Left ventricle myocardium inferior (tissue), 1 donor: ENCODE data around the gene IL31. TPM values are rescaled to one million over a fixed set of nuclear protein-coding genes. Genes with fewer than 3 reads are reported as not detected.
A peak's percentile ranks its signal among the peaks of the same experiment; 100 is the strongest.

Experiments used
- DNase-seq: peaks from one replicate; pipeline ENCODE4 v3.0.0-alpha.2; 2020
- H3K27ac ChIP-seq: fragments of 200-600 bp; replicated peaks from 2 replicates; pipeline ENCODE4 v1.8.0; 2021
- H3K27me3 ChIP-seq: fragments of 200-600 bp; 2 replicates; pipeline ENCODE4 v1.8.0; 2021; ENCODE audit warnings: low read depth
- H3K36me3 ChIP-seq: fragments of 200-600 bp; 2 replicates; pipeline ENCODE4 v1.8.0; 2021
- H3K4me1 ChIP-seq: fragments of 200-600 bp; 2 replicates; pipeline ENCODE4 v1.8.0; 2021
- H3K4me3 ChIP-seq: fragments of 200-600 bp; 2 replicates; pipeline ENCODE4 v1.8.0; 2021; ENCODE audit warnings: mild to moderate bottlenecking, moderate library complexity
- H3K9me3 ChIP-seq: fragments of 200-600 bp; replicated peaks from 2 replicates; pipeline ENCODE4 v1.8.0; 2021
- CTCF ChIP-seq: fragments of 200-600 bp; IDR thresholded peaks from 2 replicates; pipeline ENCODE4 v1.8.0; 2021; ENCODE audit warnings: antibody characterized with exemption, mild to moderate bottlenecking, borderline replicate concordance
- intact Hi-C: fragments of 100-400 bp; cut with micrococcal nuclease; formaldehyde crosslinking; loops from one replicate; pipeline ENCODE4 v1.11.0; 2022
- total RNA-seq: library from RNA; stranded (reverse); fragmentation: NEBNext Ultra II Directional; extraction: Animal tissue kit (Norgen Biotek cat#: 25700); gene quantifications from one replicate; pipeline ENCODE4 v1.2.1, GENCODE V29; 2021
- donor health status: DM: no; HTN: yes; CAD: no; lungs with severe emphysema.

The IL31 gene
- total RNA-seq, 1 donor from 2014 or later = not detected

GRCh38 chr12:122123051-122123760, 50.8 kb downstream of the IL31 start:
- intact Hi-C loops = loop anchor here (2.0 to 10.0 kb wide), 2 partner anchors 68 to 208 kb away; partner anchors contain the start of gene CFAP251
- H3K27me3 ChIP-seq = no peaks in the 10 kb centered on the region
- DNase-seq = peak; percentile 44
- TF ChIP-seq CTCF = peak; percentile 80
- peaks cover 7% of the 10 kb centered on the region for H3K36me3 ChIP-seq
- peaks cover 65% of the 10 kb centered on the region for H3K4me1 ChIP-seq
- H3K4me3 ChIP-seq = no peak overlapping the region
- no peaks in the 10 kb centered on the region for H3K9me3 ChIP-seq
- H3K27ac ChIP-seq = peak overlapping the region; percentile 4

Other genes starting within 250 kb of the IL31 start
- gene BCL7A, start 152.3 kb downstream of the IL31 start, total RNA-seq = 11.2 TPM
- gene MLXIP, start 95.5 kb downstream of the IL31 start, total RNA-seq = 16.7 TPM
- 0.74 TPM for gene LRRC43, start 8.9 kb upstream of the IL31 start, total RNA-seq
- gene B3GNT4, start 29.5 kb upstream of the IL31 start, total RNA-seq = not detected
- 29.7 TPM for gene DIABLO, start 51.8 kb upstream of the IL31 start, total RNA-seq
- 11.4 TPM for gene VPS33A, start 92.3 kb upstream of the IL31 start, total RNA-seq
- 102 TPM for gene CLIP1, start 248.4 kb upstream of the IL31 start, total RNA-seq